Neural cell (in vitro differentiated cells): ENCODE measurements around the gene NGEF. TPM values are rescaled to one million over a fixed set of nuclear protein-coding genes. Genes with fewer than 3 reads are reported as not detected.

Experiments used
- H2AFZ ChIP-seq: fragments of 200-600, 300-800 bp; sonication (generic), shearing (Covaris generic); 2 replicates; pipeline ENCODE4 v1.6.0; 2014; ENCODE audit warnings: low read depth, mild to moderate bottlenecking, antibody characterized with exemption, low read length, moderate library complexity
- H3F3A ChIP-seq: fragments of 200-600 bp; shearing (Covaris generic); 2 replicates; pipeline ENCODE4 v1.6.1; 2016; ENCODE audit warnings: mild to moderate bottlenecking, moderate library complexity, mixed read lengths, antibody characterized with exemption, low read length; ENCODE audit not compliant: insufficient read depth, poor library complexity, severe bottlenecking
- H3K27ac ChIP-seq: fragments of 200-600, 300-800 bp; sonication (generic), shearing (Covaris generic); 2 replicates; pipeline ENCODE4 v1.5.1; 2014; ENCODE audit warnings: mild to moderate bottlenecking, low read length, moderate library complexity
- H3K27me3 ChIP-seq: fragments of 300-800, 200-600 bp; sonication (generic), shearing (Covaris generic); 2 replicates; pipeline ENCODE4 v1.6.0; 2014; ENCODE audit warnings: mild to moderate bottlenecking, low read depth, low read length, moderate library complexity; ENCODE audit not compliant: insufficient read depth
- H3K36me3 ChIP-seq: fragments of 300-800, 200-600 bp; sonication (generic), shearing (Covaris generic); 2 replicates; pipeline ENCODE4 v1.5.1; 2014; ENCODE audit warnings: mild to moderate bottlenecking, antibody characterized with exemption, low read length, moderate library complexity; ENCODE audit not compliant: insufficient read depth
- H3K4me2 ChIP-seq: fragments of 300-800, 200-600 bp; sonication (generic), shearing (Covaris generic); 2 replicates; pipeline ENCODE4 v1.6.0; 2014; ENCODE audit warnings: mild to moderate bottlenecking, low read length
- H3K4me3 ChIP-seq: fragments of 300-800, 200-600 bp; sonication (generic), shearing (Covaris generic); 2 replicates; pipeline ENCODE4 v1.5.1; 2014; ENCODE audit warnings: mild to moderate bottlenecking, low read length, moderate library complexity
- H3K79me2 ChIP-seq: fragments of 200-600 bp; shearing (Covaris generic); replicated peaks from 2 replicates; pipeline ENCODE4 v1.6.0; 2014; ENCODE audit warnings: mild to moderate bottlenecking, low read length, moderate library complexity; ENCODE audit not compliant: insufficient read depth
- H3K9ac ChIP-seq: fragments of 300-800, 200-600 bp; sonication (generic), shearing (Covaris generic); 2 replicates; pipeline ENCODE4 v1.6.1; 2016; ENCODE audit warnings: mild to moderate bottlenecking, low read length, mixed read lengths
- H3K9me2 ChIP-seq: fragments of 200-600 bp; shearing (Covaris generic); 2 replicates; pipeline ENCODE4 v1.6.1; 2016; ENCODE audit warnings: mild to moderate bottlenecking, low read length, mixed read lengths; ENCODE audit not compliant: insufficient read depth
- H3K9me3 ChIP-seq: fragments of 200-600, 300-800 bp; sonication (generic), shearing (Covaris generic); 2 replicates; pipeline ENCODE4 v1.6.1; 2016; ENCODE audit warnings: mild to moderate bottlenecking, mixed run types, low read length, moderate library complexity, mixed read lengths
- H4K20me1 ChIP-seq: fragments of 200-600 bp; shearing (Covaris generic); 2 replicates; pipeline ENCODE4 v1.6.1; 2016; ENCODE audit warnings: mild to moderate bottlenecking, mixed run types; ENCODE audit not compliant: insufficient read depth
- CTCF ChIP-seq: fragments of 450-650 bp; IDR thresholded peaks from 2 replicates; pipeline ENCODE4 v1.5.1; 2014; ENCODE audit warnings: antibody characterized with exemption, mild to moderate bottlenecking, moderate library complexity; ENCODE audit not compliant: poor library complexity, severe bottlenecking
- EP300 ChIP-seq: fragments of 450-650 bp; conservative IDR thresholded peaks from 2 replicates; pipeline ENCODE4 v1.6.1; 2014; ENCODE audit warnings: antibody characterized with exemption, mild to moderate bottlenecking, moderate library complexity; ENCODE audit not compliant: poor library complexity, severe bottlenecking
- EZH2 ChIP-seq: fragments of 200-600, 300-800 bp; shearing (Covaris generic), sonication (generic); IDR thresholded peaks from 2 replicates; pipeline ENCODE4 v1.6.1; 2014; ENCODE audit warnings: antibody characterized with exemption, low read length, borderline replicate concordance, mild to moderate bottlenecking; ENCODE audit not compliant: insufficient read depth, poor library complexity, severe bottlenecking
- MXI1 ChIP-seq: fragments of 450-650 bp; conservative IDR thresholded peaks from 2 replicates; pipeline ENCODE4 v1.6.1; 2014; ENCODE audit warnings: antibody characterized with exemption, mild to moderate bottlenecking; ENCODE audit not compliant: poor library complexity, severe bottlenecking
- POLR2AphosphoS5 ChIP-seq: IDR thresholded peaks from 2 replicates; pipeline ENCODE4 v1.6.1; 2012
- RAD21 ChIP-seq: fragments of 450-650 bp; conservative IDR thresholded peaks from 2 replicates; pipeline ENCODE4 v1.6.1; 2014; ENCODE audit warnings: antibody characterized with exemption, mild to moderate bottlenecking, moderate library complexity
- REST ChIP-seq: IDR thresholded peaks from 2 replicates; pipeline ENCODE4 v1.6.1; 2012; ENCODE audit warnings: borderline replicate concordance
- SMC3 ChIP-seq: fragments of 450-650 bp; conservative IDR thresholded peaks from 2 replicates; pipeline ENCODE4 v1.6.1; 2014; ENCODE audit warnings: antibody characterized with exemption, mild to moderate bottlenecking, moderate library complexity; ENCODE audit not compliant: poor library complexity
- TAF1 ChIP-seq: IDR thresholded peaks from 2 replicates; pipeline ENCODE4 v1.6.1; 2012; ENCODE audit warnings: low read depth
- polyA plus RNA-seq: library from polyadenylated mRNA; depleted of rRNA; stranded (reverse); fragments of >200 nt; gene quantifications from 2 replicates; pipeline ENCODE4 v1.2.3, GENCODE V29; 2014

NGEF gene
- polyA plus RNA-seq, 1 donor from 2014 or later: 5.2 TPM

- Histone ChIP-seq H3K27me3 (no peaks in the 10 kb centered on the region), H3K27ac (no peak overlapping the region), H2AFZ (no peak overlapping the region), H3K9me3 (no peaks in the 10 kb centered on the region), H3K79me2 (no peaks in the 10 kb centered on the region), H3K9me2 (no peaks in the 10 kb centered on the region), H3K4me2 (no peak overlapping the region), H3F3A (no peaks in the 10 kb centered on the region), H3K36me3 (no peaks in the 10 kb centered on the region), H3K4me3 (no peak overlapping the region), H4K20me1 (no peaks in the 10 kb centered on the region), H3K9ac (no peak overlapping the region)
- TF ChIP-seq CTCF: no peak
- no peak for TF ChIP-seq EZH2
- no peak for TF ChIP-seq MXI1
- TF ChIP-seq SMC3: no peak
- TF ChIP-seq TAF1: no peak
- TF ChIP-seq REST: no peak
- no peak for TF ChIP-seq RAD21
- TF ChIP-seq EP300: no peak
- no peak for TF ChIP-seq POLR2AphosphoS5
Observed at GRCh38 chr2:232982926-232983668, 30.0 kb downstream of the NGEF start.

- Histone ChIP-seq H3K9me2 (no peaks in the 10 kb centered on the region), H3K9ac (no peak overlapping the region), H3K36me3 (no peaks in the 10 kb centered on the region), H3K9me3 (no peaks in the 10 kb centered on the region), H3K4me3 (no peak overlapping the region), H2AFZ (no peak overlapping the region), H4K20me1 (no peaks in the 10 kb centered on the region), H3K27me3 (no peaks in the 10 kb centered on the region), H3K27ac (no peak overlapping the region), H3K79me2 (no peaks in the 10 kb centered on the region), H3F3A (no peaks in the 10 kb centered on the region), H3K4me2 (no peak overlapping the region)
- TF ChIP-seq POLR2AphosphoS5 (no peak), TAF1 (no peak), SMC3 (no peak), RAD21 (no peak), MXI1 (no peak), EZH2 (no peak), EP300 (no peak), REST (no peak), CTCF (no peak)
Observed at GRCh38 chr2:232981767-232982360, 31.2 kb downstream of the NGEF start.
